HG03139 (cell line): ENCODE data around the gene RFX2.
"Not testable (repeated sequence)": the region's sequence is repeated elsewhere in the genome, so short reads cannot be mapped to it uniquely, and the experiment has no call there.

ENCODE experiments used
- ATAC-seq: cut with Tn5 transposase; IDR thresholded peaks from one replicate; pipeline ENCODE4 v1.9.1; 2021; ENCODE audit not compliant: unreplicated experiment

The RFX2 gene

DNA sequence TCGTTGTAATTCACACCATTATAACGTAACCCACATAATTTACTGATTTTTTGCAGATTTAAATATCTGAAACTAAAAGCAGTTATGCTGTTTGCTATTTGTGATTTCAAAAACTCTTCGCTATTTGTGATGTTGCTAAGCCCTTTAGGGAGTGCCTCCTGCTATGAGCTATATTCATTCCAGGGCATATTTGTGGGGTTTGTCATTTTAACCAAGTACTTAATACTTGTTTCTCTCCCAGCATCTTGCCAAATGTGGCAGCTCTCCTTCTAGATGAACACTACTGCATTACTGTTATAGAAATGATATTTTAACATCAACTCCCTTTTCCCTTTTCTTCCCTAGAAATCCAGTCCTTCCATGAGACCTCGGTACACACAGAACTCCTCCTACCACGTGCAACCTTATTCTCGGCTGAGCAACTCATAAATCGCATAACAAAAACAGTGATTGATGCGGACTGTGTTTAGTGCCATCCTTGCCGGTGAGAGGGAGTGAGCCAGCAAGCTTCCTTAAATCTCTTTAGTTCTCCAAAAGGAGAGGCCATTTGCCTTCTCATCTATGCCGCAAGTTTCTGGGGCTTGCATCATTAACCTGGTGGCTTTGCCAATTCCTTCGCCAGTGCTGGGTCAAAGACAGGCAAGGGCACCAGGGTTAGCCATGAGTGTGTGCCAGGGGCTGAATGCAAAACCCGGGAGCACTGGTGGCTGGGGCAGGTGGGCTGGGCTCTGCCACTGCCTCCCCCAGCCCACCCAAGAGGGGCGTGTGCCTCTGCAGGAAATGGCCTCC lies 33.4 kb downstream of the RFX2 start:
- no peak for ATAC-seq

DNA sequence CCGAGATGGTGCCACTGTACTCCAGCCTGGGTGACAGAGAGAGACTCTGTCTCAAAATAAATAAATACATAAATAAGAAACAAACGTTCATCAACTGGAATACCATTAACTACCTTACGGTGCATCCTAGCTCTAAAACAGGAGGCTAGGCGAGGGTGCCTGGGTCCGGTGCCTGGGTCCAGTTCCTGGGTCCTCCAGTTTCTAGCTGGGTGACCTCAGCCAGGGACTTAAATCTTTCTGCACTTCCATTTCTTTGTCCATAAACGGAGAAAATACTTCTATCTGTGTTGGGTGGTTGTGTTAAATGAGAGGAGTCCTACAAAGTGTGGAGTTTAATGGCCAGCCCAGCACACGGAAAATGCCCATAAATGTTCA lies 34.0 kb downstream of the RFX2 start:
- ATAC-seq, result no peak

DNA sequence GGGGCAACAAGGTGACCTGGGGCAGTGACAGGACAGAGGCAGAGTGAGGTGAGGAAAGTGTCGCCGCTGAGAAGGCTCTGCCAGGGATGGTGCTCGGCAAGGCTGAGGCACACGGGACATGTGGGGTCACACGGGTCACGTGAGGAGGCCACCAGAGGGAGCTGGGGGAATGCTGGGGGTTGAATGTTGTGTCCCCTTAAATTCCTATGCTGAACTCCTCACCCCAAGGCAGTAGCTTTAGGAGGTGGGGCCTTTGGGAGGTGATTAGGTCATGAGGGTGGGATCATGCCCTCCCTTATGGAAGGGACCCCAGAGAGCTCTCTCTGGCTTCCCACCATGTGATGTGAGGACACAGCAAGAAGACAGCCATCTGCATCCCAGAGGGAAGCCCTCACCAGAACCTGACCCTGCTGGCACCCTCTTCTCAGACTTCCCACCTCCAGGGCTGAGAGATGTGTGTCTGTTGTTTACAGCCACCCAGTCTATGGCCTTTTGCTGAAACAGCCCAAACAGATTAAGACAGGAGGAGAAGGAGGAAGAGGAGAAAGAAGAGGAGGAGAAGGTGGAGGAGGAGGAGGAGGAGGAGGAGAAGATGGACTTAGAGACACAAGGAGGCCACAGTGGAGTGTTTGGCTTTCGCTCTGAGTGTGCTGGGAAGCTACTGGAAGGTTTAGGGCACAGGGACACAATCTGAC lies 35.4 kb downstream of the RFX2 start:
- ATAC-seq, result no peak

DNA sequence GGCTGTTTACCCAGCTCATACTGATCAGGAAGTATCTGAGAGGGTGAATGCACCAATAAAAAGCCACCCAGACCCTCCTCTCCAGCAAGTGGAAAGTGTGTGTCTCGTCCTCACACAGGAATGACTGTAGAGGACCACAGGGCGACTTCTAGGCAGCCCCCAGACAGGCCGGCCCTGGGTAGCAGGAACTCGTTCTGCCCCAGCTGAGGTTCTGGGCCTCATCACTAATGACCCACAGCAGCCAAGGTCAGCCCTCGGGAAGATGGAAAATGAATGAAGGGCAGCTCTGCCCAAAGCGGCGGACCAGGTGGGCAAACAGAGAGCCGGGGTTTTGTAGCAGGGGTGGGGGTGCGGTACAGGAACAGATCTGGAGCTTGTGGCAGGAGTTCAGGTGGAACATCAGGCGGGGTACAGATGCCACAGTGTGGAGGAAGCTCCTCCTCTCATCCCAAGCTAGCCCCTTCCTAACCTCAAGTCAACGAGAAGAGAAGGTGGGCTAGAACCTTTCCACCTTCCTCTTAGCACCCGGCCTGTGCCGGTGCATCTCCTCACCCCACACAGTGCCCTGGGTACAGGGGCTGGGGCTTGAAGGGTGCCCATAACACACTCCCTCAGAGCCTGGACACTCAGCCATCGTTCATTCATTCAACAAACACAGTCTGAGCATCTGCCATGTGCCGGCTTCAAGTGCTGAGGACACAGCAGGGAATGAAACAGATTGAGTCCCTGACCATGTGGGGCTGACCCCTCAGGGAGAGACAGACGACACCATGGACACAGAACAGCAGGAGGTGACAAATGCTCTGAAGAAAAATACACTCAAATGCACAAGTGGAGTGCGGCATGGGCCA lies 36.2 kb downstream of the RFX2 start:
- no peak for ATAC-seq

DNA sequence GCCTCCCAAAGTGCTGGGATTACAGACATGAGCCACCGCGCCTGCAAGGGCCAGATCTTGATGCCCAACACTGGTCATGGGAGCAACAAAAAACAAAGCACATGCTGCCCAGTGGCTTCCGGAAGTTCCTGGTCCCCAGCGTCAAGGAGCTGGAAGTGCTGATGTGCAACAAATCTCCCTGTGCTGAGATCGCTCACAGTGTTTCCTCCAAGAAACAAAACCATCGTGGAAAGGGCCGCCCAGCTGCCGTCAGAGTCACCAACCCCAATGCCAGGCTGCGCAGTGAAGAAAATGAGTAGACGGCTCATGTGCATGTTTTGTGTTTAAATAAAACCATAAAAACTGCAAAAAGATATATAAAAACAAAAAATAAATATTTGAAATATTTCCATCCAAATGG lies 37.1 kb downstream of the RFX2 start:
- not testable (repeated sequence) for ATAC-seq

DNA sequence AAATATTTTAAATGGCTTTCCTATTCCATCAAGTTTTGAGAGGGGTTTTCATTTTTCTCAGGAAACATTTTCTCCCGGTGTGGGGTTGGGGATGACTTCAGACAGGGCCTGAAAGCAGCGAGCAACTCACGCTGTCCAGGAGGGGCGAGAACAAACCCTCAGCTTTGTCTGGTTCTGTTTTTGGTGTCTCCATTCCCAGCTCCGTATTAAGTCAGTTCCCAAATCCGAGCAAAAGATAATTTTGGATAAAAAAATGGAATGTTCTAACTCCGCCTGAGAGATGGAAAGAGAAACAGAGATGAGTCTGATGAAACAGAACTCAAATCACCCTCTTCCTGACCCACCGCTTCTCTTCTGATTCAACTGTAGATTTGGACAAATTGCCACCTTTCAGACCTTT lies 38.4 kb downstream of the RFX2 start:
- ATAC-seq, result no peak

DNA sequence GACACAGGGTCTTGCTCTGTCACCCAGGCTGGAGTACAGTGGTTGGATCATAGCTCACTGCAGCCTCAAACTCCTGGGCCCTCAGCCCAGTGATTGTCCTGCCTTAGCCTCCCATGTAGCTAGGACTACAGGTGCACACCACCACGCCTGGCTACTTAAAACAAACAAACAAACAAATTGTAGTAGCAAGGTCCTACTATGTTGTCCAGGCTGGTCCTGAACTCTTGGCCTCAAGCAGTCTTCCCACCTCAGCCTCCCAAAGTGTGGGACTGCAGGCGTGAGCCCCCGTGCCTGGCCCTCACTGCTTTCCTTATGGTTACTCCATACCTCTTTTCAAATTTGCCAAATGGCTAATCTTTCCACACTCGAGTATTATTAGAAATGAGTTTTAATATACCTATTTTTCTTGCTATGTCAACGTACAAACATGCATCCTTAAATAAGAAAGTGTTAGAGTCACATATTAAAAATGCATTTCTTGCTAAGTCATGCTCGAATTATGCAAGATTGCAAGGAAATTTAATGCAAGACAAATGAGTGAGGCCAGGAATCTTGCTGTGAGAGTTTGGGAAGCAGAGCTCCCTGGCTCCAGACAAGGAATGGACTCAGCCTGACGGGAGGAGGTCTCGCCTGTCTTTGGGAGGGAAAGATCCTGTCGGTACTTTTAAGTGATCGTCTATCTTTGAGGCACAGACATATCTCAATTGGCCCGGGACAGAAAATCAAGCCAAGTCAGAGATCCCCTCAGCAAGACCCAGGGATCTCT lies 39.4 kb downstream of the RFX2 start:
- no peak for ATAC-seq

DNA sequence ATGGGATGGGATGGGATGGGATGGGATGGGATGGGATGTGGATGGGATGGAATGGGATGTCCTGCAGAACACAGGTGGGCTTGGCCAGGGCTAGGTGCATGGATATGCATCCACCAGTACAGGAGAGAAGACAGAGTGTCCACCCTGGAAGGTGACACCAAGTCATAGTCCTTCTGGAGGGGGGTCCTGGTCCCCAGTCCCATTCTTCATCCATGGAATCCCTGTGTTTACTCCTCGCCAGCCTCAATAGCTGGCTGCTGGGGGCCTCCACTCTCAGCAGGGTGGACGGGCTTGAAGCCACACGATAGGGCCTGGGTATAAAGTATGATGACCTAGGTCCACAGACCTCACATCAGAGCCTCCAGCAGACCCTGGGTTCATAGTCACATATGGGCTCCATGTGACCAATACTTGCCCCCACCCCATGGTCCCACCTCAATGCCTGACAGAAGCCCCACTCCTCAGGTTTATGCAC lies 40.1 kb downstream of the RFX2 start:
- no peak for ATAC-seq

DNA sequence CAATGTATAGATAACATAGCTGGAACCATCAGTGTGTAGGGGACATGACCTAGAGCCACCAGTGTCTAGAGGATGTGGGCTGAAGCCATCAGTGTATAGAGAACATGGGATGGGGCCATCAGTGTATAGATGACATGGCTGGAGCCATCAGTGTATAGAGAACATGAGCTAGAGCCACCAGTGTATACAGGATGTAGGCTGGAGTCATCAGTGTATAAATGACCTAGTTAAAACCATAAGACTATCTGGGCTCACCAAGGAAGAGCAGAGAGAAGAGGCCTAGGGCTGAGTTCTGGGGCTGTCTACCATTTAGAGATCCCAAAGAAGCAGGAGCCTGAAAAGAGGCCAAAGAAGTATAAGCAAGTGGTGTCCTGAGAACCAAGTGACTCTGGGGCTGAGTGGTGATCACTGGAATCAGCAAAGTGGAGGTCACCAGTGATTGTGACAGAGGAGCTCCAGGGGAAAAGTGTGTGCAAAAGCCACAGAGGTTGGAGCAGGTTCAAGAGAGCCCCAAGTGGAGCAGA lies 41.0 kb downstream of the RFX2 start:
- no peak for ATAC-seq

DNA sequence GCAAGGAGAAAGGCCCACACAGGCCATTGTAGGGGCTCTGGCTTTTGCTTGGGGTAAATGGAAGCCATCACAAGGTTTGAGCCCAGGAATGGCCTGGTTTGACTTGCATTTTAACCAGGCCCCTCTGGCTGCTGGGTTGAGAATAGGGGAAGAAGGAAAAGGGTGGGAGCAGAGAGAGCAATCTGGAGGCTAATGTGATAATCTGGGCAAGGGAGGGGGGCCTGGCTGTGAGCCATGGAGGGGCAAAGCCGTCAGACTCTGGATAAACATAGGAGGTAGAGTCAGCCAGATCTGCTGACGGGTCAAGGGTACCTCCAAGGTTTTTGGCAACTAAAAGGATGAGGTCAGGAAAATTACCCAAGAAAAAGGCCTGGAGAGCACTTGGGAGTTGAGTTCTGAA lies 41.6 kb downstream of the RFX2 start:
- ATAC-seq, result no peak

DNA sequence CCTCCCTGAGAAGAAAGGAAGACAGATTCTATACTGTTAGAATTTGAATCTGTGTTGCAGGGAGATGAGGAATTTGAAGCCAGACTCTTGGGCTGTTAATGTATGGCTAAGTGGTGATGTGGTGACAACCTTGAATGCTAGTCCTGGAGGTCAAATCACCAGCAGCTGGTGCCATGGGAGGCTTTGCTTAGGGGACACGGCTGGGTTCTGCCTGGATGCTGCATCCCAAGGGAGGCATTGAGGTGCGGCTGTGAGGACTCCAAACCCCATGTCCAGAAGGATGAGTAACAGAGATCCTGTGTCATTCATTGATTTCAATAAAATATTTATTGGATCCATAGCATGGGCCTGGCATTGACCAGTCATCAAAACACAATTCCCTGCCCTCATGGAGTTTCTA lies 42.3 kb downstream of the RFX2 start:
- no peak for ATAC-seq

DNA sequence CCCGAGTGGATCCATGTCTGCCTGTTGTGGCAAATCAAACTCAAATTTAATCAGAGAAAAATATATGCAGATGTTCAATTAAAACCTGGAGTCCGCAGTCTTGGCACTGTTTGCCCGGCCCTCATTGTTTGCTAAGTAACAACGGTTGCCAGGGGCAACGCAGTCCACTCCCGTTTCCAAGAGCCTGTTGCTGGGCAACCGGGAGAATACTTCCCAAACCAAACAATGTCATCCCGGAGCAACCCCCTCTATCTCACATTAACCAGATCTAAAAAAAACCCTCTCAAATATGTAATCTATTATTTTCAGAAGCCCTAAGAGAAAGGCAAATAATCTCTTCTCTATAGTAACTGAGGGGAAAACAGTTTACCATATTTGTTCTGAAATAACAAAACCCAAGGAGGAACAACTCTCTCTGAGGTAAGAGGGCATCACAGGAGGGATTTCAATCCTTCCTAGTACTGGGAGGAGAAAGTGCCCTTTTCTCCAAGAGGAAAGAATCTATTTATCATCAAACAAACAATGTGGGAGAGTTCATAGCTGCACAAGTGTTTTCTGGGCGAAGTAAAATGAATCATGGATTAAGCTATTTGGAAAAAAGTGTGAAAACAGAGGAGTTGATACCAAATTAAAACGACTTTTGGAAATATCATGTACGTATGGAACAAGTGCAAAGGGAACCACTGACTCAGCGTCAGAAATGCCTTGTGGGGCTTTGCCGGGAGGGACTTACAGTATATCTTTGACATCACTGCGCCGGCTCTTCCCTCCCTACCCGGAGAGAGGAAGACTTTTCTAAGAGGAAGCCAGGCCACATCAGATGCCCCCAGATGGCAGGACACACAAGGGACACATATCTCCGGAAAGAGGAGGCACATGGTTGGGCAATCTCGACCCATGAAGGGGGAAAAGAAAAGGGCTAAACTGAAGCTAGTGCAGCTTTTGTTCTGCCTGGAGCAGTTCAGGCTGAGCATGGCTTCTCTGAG lies 43.3 kb downstream of the RFX2 start:
- ATAC-seq, result no peak

DNA sequence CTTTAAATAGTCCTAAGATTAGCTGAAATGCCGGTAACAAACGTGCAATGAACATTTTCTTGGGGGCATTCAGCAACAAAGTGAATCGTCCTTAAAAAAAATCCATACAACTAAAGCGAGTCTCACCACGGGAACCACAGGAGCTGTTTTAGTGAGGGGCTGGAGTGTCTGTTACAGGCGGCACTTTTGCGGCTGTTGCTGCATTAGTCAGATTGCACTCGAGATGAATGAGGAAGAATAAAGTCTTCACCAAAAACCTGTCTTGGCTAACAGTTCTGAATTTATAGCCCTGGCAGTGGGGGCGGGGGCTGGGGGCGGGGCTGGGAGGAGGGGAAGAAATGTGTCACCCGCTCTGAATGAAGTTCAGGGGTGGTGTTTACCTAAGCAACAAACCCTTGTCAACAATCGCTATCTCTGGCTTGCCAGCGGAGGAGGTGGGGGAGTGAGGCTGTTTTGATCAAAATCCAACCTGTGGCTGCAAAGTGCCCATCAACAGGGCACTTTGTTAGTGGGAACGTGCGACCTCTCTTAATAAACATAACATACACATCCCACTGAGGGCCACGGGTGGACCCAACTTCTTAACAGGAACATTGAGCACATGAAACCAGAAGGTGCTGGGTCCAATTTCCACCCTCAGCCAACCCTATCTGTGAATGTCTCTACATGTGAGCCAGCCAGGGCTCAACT lies 44.5 kb downstream of the RFX2 start:
- ATAC-seq, result no peak

DNA sequence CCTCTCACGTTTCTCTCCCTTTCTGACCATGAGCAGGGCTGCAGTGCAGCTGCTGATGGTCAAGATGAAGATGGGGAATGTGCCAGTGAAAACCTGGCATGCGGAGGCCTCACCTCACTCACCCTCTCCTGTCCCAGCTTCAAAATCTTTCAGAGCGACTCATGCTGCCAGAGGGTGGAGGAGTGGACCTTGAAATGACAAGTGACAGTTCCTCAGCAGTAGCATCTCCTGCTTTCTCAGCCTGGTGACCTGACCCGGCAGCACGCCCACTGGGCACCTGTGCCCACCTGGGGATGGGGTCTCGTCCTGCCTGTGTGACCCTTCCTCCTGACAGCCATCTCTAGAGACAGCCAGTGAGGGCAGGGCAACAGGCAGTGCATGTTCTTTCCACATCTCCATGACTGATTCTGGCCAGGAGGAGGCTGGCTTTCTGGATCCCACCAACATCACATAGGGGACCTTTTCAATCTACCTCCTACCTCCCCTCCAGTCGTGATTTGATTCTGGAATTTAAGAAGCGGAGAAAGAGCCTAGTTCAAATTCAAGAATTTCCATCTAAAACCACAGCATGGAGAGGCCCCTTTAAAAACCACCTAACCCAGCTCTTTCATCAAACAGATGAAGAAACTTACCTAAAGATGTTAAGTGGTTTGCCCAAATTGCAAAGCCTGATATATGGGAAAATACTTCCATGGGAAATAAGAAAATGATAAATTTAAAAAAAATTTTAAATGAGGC lies 45.8 kb downstream of the RFX2 start:
- no peak for ATAC-seq

DNA sequence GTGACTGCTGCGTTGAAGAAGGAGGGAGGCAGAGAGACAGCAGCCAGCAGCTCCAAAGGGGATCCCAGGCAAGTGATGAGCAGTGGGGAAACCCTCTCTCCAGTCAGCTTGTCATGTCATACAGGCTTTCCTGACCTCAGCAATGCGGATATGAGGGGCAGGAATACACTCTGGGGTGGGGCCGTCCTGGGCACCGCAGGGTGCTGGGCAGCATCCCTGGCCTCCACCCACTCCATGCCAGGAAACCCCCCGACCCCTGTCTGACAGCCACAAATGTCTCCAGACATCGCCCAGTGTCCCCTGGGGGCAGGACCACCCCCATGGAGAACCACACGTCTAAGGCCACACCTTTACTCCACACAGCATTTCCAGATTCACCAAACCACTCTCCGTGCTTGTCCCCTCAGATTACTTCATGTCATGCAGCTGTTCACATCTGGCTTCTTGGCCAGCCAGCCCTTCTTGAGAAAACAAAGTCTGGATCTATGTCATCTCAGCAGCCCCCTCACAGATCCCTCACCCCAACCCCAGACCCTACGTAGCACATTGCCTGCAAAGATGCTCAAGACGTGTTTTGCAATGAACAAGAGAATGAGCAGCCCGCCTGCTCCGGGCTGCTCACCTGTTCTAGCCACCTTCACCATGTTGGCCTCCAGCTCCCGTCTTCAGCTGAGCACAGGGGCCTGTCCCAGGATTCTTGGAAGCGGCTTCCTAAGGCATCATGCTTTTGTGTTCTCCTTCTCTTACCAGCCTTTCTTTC lies 46.5 kb downstream of the RFX2 start:
- no peak for ATAC-seq

DNA sequence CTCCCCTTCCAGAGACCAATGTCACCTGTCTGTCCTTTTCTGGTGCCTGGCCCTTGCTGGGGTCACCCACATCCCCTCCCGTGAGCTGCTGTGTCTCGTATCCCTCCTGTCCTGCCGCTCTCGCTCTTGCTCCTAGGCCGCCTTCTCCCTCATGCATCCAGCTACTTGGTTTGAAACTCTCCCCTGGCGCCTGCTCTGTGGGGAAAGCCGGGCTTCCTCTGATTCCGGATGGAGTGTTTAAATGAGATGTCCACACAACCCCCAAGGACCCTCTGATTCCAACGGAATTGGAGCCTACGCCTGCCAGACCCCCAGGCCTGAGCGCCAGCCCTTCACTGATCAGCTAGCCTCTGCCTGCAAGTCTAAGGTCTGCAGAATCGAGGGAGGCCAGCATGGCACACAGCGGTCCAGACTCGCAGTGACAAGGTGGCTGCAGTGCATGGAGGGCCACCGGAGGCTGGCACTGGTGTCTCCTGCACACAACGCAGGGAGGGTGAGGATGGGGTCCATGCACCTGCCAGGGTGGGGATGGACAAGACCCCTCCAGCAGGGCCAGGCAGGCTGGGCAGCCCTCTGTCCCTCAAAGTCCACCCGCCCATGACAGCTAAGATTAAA lies 47.2 kb downstream of the RFX2 start:
- no peak for ATAC-seq

DNA sequence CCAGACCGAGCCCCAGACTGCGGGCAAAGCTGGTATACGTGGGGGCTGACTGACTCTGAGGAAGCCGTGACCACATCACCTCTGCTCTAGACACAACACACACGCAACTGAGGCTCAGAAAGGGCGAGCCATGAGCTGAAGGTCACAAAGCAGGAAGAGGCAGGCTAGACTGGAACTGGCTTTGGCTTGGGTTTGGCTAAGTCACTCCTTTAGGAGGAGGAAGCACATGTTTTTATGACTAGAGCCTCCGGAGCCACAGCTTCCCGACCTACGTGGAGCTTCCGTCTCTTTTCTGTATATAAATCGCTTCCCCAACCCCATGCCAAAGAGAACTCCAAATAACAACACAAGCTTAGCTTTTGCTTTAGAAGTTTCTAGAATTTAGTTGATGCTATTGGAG lies 48.0 kb downstream of the RFX2 start:
- ATAC-seq, result no peak
